Brain pericyte (primary cell): ENCODE results near the gene GAB1.

Experiments used
- DNase-seq: peaks from one replicate; pipeline ENCODE4 v3.0.0-alpha.2; 2012; ENCODE audit warnings: low read depth, low spot score

The GAB1 gene

DNA sequence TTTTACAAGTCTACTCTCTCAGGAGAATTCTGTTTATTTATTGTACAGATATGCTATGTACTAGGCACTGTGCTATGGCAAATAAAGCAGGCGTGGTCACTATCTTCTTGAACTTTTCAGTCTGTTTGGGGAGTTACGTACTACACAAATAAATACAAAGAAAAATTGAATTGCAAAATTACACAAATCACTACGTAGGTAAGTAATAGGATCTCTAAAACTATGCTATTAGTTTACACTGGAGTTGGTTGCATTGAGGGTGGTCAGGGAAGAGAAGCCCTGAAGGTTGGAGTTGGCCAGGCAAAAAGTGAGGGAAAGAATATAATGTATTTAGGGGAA, 75.7 kb downstream of the GAB1 start:
- no peak for DNase-seq

DNA sequence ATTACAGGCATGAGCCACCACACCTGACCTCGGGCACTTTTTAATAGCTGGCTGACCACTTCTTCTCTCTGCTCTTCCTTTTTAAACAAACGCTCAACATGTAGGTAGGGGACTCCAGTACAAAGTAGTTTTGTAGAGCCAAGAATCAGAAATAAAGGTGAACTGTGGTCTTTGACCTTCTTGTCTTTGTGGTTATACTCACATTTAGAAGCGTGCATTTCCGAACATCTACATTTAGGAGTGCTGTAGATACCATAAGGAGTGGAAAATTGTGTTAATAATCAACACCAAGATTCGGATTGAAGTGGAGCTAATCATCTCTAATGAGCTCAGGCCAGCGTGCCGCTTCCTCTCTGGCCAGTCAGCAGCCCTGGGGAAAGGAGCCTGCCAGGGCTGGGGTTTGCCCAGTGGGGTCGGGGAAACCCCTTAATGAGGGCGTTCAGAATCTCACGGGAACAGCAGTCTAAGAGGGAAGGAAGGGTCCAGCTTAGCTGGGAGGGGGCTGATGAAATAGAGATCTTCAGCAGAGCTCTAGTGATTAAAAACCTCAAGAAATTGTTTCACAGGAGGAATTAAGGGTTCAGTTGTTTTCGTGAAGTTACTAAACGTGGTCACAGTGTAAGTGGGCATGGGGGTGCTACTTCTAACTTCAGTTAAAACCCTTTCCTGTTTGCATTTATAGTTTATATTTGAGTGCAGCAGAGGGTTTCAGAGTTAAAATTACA, 81.2 kb downstream of the GAB1 start:
- DNase-seq, result no peak

DNA sequence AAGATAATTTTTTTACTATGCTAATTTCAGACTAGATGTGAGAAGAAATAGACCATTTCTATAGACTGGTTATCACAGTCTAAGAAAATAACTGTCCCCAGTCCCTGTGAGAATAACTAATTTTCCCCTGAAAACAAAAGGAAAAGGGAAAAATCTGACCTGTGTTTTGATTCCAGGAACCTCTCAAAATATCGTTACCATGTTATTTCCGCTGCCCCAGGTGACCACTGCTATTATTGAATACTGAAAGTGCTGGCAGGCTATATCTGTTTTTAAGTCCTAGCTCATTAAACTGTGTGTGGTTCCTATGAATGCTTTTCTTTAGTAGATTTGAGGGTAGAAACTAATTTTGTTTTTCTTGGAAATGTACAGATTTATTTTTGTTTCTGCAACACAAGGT, 83.6 kb downstream of the GAB1 start:
- no peak for DNase-seq

DNA sequence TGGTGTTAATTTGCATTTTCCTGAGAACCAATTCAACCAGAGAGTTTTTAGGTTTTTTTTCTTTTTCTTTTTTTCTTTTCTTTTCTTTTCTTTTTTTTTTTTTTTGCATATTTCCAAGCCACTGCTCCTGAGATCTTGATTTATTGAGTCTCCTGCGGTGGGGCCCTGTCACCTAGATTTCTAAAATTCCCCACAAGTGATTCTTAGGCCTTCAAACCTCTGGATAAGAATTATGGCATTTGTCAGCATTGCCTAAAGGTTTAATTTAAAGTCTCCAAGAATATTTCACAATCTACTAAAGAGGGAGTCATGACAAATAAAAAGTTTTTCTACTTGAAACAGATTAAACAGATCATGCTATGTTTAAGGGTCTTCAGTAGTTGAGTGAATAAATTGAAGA, 84.9 kb downstream of the GAB1 start:
- no peak for DNase-seq

DNA sequence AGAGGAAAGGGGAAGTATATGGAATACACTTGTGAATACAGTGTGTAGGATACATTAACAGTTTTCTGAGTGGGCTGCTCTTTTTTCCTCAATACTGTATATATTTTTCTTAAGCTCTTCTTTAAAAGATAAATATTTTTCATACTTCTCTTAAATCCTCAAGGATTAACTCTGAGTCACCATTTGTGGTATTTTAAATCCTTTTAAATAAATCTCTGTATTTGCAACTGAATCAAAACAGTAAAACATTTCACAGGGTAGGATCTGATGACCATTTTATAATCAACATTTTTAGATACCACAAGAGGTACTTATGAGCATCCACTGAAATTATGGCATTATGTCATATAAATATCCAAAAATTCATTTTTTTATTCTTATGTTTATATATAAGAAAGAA, 87.6 kb downstream of the GAB1 start:
- no peak for DNase-seq

DNA sequence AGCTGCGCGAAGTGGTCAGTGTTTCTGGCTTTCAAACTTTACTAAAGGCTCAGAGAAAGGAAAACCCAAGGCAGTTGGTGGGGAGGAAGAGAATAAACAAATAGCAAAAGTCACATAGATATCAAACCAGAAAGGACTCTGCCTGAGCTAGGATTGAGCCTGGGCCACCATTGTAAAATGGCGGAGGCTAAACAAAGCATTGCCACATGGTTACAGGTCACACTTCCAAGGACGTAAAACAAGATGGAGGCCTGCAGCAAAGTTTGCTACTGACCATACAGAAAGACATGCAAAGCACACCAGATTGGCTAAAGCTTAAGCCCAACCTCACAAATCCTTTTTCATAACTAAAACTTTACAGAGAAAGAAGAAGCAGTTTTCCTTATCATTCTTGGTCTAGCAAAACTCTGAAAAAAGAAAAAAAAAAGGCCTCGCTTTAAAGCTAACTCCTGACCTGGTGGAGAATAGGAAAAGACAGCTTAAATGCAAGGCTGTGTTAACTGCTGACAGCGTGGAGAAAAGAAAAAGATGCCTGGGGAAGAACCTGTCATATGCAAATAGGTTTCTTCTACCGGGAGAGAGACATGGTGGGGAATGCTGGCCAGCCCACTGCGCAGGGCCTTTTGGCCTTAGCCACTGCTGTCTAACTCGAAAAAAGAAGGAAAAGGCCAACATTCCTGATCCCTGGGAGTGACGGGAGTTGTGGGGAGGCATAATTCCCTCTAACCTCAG, 95.0 kb downstream of the GAB1 start:
- no peak for DNase-seq

DNA sequence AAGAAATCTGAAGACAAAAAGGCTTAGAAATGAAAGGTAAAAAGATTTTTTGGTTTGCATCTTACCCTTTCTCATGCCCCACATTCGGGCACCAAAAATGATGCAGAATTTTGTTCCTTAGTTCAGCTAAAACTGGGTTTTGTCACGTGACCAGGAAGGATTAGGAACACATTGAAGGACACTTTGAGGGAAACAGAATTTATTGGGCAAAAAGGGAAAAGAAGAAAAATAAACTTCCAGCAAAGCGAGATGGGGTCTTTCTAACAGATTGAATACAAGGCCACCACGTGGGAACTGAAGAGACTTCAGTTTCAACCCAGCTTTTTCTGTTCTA, 95.5 kb downstream of the GAB1 start:
- no peak for DNase-seq

DNA sequence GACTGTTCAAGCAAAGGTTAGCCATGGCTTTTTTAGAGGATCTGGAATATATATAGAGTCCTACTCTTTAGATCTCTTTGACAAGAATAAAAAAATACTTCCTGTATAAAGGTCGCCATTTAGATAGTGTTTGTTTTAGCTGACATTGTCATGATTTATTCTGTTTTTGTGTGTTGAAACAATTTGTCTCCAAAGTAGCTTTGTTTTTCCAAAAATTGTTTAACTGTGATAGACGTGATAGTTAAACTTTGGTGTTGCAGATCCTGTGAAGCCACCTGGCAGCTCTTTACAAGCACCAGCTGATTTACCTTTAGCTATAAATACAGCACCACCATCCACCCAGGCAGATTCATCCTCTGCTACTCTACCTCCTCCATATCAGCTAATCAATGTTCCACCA, 96.6 kb downstream of the GAB1 start:
- no peak for DNase-seq

DNA sequence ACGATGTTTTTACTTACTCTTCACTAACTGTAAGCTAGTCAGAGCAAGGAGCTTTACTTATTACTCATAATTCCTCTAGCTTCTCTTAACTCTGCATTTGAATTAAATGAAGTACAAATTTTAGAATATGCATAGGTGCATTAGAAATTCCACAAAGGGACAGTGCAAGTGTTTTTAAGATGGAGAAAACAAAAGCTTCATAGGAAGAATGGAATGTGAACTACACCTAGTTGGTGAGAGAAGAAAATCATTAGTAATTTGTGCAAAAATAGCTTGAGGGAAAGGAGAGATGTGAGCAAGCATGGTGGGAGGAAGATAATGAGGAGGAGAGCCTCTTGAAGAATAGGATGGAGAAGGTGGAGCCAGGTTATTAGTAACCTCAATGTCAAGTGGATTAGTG, 99.3 kb downstream of the GAB1 start:
- DNase-seq, result no peak

DNA sequence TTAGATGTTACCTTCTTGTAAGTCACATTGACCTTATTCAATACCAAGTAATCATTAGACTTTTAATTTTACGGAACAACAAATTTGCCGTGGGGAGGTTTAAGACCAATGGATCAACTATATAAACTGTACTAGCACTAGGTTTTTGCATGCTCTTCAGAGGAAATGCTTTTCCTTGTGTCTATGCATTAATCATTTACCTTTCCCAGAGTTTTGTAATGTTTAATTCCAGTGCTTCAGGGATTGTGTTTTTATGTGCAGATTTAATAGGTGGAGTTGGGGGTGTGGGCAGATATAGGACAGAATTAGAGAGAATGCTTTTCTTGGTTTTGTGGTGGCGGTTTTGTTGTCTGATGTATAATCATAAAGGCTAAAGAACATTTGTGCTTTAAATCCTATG, 100.8 kb downstream of the GAB1 start:
- no peak for DNase-seq

DNA sequence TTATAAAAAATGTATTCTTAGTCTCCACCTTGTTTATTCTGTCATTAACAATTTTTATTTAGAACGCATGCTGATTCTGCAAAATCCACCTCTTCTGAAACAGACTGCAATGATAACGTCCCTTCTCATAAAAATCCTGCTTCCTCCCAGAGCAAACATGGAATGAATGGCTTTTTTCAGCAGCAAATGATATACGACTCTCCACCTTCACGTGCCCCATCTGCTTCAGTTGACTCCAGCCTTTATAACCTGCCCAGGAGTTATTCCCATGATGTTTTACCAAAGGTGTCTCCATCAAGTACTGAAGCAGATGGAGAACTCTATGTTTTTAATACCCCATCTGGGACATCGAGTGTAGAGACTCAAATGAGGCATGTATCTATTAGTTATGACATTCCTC, 101.3 kb downstream of the GAB1 start:
- DNase-seq, result no peak

DNA sequence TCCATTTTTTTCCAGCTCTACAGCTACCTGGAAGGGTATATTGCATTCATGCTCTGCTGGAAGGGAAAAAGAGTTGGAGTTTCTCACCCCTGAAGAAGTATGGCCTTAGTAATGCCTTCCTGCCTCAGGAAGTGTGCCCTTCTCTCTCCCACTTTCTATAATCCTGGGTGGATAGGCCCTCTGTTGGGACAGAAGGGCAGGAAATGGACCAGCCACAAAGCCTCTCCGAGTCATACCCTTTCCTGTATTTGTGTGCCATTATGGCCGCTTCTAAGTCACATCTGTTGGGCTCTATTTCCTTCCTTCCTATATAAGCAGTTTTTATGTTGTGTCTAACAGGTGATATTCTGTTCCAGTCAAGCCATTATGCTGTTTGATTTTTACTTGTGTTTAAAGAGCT, 102.0 kb downstream of the GAB1 start:
- no peak for DNase-seq

DNA sequence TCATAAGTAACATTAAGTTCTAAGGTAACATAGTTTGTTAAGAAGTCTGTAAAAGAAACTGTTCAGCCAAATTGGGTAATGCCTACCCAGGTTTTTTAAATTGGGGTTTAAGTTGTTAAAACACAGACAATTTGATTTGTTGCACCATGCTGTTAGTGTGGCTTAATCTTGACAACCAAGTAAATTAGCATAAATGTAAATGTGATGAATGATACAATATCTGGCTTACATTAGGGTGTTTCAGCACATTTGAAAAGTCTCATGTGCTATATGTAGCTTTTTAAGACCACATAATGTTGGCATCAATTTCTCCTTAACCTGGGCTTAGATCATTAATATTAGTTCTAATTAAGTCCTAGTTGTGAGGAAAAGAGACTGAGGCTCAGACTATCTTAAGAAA, 104.4 kb downstream of the GAB1 start:
- DNase-seq, result no peak

DNA sequence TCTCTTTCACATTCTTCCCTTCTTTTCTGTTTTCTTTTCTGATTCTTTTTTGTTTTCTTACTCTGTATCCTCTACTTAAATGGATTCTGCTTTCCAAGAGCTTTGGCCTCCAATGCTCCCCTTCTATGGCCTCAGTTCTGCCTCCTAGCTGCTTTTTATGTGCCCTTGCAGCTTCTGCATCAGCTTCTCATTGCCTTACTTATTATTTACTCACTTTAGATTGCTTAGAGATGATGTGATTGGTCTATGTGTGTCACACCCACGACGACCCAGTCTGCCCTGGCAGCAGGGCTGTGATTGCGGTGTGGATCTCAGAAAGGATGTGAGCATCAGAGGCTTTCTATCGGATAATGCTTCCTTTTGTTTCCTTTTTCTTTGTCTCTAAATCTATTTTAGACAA, 105.0 kb downstream of the GAB1 start:
- DNase-seq, result no peak

DNA sequence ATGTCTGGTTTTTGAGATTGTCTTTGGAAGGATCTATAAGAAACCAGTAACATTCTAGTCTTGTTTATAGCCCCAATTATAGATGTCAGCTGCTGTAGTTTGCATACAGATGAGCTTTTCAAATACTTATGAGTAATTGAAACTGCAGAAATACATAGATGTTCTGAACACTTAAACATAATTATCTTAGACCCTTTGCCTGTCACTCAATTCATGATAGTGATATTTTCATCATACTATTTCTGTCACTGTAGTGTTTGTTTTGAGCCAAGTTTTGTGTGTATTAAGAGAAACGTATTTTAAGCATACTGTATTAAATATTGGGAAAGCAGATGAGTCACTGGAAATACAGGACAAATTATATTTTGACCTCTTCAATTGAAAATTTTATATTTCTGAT, 107.1 kb downstream of the GAB1 start:
- DNase-seq, result no peak

DNA sequence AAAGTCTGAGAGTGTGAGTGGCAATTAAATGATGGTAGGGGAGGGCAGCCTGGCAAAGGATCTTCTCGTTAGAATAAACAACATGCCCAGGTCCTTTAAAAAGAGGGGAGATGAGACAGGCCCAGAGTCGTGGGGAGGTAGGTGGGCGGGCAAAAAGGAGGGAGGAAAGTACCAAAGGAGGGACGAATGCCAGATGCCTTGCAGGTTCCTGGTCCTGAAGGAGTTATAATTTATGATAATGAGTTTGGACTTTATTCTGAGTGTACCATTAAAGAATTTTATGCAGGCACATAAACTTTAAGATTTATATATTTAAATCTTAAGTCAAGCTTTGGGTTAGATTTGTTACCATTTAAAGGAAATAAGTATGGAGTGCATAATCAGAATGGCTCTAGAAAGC, 114.5 kb downstream of the GAB1 start:
- DNase-seq, result no peak

DNA sequence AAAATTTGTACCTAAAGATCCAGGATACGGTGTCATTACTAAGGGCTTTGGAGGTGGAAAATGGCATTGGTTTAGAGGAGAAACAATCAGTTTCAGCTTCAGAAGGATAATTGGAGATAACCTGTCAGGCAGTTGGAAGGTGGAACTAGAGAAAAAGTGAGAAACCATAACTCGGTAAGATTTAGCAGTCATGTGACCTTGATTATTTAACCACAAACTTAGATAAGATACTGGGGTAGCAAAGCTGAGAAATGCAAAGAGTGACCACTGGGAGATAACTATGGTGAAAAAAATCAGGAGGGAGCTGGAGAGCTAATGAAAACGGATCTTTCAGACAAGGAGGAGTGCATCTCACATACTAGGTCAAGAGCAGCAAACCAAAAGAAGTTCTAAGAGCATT, 118.5 kb downstream of the GAB1 start:
- no peak for DNase-seq

DNA sequence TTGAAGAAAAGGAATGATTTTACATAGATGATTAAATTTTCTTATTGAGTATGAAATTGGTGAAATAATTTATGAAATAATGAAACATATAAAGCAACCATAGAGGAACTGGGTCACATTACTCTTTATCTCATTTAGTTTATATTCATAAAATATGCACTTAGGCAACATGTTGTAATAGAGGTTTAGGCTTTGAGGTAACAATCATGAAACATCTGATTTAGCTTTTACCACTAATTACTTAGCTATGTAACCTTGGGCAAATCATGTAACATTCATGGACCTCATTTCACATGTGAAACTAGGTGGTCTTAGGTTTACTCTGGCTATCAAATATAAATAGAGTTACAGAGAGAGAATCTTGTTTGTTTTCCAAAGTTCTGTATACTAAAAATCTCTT, 122.3 kb downstream of the GAB1 start:
- no peak for DNase-seq

DNA sequence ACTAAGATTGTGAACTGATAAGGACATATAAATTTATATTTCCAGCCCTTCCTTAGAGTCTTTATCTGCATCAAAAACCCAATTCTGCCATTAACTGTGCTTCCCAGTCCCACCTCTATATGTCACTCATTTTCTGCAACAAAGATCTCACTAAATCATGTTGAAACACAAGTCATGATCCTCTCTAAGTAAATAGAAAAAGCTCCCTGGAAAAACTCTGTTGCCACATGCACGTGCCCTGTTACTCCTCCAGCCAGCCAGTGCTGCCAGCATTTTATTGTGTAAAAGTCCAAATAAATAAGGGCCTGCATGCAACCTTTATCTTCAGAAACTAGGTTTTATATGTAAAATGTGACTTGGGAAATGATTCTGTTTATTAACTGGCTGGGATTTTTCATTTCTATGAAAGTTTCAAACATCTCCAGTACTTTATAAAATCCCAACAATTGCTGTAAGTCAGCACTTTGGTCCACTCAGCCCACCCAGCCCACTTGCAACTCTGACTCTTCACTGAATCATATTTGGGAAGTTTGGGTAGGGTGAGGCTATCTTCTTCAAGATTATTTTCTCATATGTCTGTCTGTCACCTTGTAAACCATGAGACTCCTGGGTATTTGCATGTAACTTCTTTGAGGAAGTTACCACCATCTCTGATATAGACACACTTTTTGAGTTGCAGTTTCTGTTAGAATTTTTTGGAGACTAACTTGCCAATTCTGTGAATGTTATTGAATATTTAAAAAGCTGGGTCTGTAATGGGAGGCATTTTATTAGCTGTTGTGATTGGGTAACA, 136.9 kb downstream of the GAB1 start:
- no peak for DNase-seq

DNA sequence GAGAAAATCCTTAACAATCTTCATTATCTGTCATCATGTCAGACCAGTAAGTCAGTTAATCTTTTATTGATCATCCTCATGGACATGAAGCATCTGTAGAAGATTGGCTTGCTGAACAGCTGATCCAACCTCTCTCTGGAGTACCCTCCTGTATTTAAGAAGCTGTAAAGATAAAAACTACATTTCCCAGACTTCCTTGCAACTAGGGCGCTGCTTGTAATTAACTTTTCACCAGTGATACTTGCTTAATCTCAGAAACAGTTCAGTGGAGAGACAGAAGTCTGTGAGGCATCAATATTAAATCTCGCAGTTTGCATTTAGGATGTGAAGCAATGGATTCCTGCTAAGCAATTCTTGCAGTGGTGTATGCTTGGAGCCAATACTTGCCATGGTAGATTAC, 140.8 kb downstream of the GAB1 start:
- no peak for DNase-seq

DNA sequence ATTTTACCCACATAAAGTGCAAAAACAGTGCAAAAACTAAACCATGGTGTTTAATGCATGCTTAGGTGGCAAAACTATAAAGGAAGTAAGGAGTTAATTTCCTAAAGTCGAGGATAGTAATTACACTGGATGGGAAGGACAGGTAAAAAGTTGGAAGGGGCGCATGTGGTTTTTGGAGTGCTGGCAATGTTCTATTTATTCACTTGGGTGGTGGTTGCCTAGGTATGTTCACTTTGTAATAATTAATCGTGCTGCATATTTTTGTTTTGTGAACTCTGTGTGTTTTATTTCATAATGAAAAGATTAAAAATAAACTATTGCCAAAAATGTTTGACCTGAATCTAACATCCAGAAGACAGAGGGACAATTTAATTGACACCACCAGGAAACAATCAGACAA, 144.7 kb downstream of the GAB1 start:
- no peak for DNase-seq

DNA sequence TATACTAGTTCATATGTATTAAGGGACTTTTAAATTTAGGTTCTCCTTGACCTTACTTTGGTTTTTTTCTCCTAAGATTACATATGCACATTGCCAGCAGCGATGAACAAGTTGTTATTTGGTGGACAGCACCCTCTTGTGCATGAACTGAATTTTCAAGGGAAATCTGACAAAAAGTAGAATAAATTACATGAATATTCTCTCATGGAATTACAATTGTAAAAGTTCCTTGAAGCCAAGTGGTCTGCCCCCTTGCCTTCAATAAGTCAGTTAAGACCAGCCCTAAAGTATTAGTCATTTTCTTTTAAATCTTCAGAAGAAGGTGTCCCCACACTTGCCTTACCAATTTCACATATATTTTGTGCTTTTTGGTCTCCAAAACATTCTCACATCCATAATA, 146.2 kb downstream of the GAB1 start:
- peak; percentile 6 for DNase-seq

DNA sequence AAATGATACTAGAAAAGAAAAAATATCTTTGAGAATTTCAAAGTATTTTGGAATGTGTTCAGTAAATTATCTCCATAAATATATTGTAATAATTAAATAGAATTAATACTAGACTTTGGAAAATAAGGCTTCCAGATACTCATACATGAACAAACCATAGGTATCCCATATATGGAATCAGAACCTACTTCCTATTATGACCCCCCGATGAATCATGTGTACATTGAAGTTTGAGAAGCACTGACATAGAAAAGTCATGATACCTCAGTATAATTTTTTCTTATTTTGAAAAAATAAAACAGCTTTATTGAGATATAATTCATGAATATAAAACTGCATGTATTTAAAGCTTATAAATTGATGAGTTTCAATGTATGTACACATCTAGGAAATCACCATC, 149.6 kb downstream of the GAB1 start:
- DNase-seq, result no peak
